ENCODE results near the gene POLR2E.
A peak's percentile ranks its signal among the peaks of the same experiment; 100 is the strongest.

The POLR2E gene

GRCh38 chr19:1111641-1112267 is 16.6 kb upstream of the POLR2E start:
- DNase-seq (ENCODE audit: low read depth in 2 of 2) = no peak

GRCh38 chr19:1110809-1111640 is 15.8 kb upstream of the POLR2E start:
- DNase-seq (ENCODE audit: low read depth in 2 of 2) = no peak

- DNase-seq (ENCODE audit: low read depth in 2 of 2) = no peak
Measured at GRCh38 chr19:1109697-1110671, 14.8 kb upstream of the POLR2E start.

- no peak for DNase-seq (ENCODE audit: low read depth in 2 of 2)
Measured at GRCh38 chr19:1109032-1109551, 13.9 kb upstream of the POLR2E start.

- no peak for DNase-seq (ENCODE audit: low read depth in 2 of 2)
Measured at GRCh38 chr19:1108291-1109031, 13.3 kb upstream of the POLR2E start.

- no peak for DNase-seq (ENCODE audit: low read depth in 2 of 2)
Measured at GRCh38 chr19:1107661-1108261, 12.6 kb upstream of the POLR2E start.

DNA sequence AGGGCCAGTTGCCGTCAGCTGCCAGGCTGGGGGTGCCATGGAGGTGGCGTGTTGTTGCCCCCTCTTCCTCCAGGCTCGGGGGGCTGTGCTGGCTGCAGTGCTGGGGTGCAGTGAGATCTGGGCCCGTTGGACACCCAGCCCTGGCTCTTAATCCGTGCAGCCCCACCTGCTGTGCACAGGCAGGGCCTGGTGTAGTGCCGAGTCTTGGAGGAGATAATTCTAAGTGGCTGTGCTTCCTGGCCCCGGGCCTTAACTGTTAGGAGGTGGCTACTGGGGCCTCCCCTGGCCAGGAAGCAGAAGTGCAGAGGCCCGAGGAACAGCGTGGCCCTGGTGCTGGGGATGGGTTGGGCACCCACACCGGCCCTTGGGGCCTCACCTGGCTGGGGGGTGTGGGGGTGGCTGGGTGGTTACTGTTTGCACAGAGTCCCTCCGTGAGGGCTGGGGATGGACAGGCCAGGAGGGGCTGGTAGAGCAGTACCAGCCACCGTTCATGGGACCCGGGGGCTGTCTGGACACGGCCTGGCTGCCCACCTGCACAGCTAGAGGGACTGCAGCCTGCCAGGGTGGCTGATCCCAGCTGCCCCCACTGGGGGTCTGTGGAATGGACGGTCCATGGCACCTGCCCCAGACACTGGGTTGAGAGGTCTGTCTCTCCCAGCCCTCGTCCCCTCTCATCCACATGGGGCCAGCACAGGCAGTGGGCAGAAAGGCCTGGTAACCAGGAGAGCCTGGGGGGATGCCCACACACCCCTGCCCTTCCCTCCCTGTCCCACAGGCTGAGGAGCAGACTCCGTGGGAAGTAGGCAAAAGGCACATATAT is 11.9 kb upstream of the POLR2E start:
- DNase-seq (ENCODE audit: low read depth in 2 of 2) = no peak

- no peak for DNase-seq (ENCODE audit: low read depth in 2 of 2)
Measured at GRCh38 chr19:1105873-1106840, 11.0 kb upstream of the POLR2E start.

DNA sequence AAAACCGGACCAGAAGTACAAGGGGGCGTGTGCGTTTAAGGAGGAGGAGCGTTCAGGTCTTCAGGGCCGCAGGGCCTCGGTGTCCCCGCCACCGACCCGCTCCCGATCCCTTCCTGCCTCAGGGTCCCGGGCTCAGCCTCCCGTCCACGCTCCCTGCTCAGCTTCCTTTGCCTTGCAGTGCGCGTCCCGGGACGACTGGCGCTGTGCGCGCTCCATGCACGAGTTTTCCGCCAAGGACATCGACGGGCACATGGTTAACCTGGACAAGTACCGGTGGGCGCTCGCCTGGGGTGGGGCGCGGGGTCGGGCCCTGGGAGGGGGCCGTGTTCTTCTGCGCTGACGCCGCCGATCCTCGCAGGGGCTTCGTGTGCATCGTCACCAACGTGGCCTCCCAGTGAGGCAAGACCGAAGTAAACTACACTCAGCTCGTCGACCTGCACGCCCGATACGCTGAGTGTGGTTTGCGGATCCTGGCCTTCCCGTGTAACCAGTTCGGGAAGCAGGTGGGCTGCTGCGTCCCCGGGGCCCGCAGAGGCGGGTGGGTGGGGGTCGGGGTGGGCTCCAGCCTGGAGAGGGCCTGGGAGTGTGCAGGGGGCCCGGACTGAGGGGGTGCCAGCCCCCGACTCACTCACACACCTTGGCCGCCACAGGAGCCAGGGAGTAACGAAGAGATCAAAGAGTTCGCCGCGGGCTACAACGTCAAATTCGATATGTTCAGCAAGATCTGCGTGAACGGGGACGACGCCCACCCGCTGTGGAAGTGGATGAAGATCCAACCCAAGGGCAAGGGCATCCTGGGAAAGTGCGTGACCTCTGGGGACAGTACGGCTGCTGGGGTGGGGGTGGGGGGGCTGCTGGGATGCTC is 10.1 kb upstream of the POLR2E start:
- no peak for DNase-seq (ENCODE audit: low read depth in 2 of 2)

- peak in 1 of 2 donors; percentile 61 for DNase-seq (ENCODE audit: low read depth in 2 of 2)
Measured at GRCh38 chr19:1104311-1105007, 9.3 kb upstream of the POLR2E start.

DNA sequence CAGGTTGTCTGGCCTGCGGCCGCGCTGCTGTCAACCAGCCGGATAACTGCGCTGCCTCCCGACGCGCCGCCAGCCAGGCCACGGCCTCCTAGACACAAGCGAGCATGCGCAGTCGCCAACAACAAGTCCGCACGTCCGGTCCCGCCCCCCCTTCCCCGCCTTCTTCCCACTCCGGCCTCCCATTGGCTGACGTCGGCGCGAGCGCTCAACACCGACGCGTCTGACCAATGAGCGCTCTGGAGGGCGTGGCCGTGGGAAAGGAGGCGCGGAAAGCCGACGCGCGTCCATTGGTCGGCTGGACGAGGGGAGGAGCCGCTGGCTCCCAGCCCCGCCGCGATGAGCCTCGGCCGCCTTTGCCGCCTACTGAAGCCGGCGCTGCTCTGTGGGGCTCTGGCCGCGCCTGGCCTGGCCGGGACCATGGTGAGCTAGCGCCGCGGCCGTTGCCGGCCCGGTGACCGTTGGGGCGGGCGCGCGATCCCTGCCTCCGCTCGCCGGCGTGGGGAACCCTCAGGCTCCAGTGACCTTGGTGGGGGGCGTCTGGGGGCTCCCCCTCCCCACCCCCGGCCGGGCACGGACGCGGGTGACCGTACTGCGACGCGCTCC is 8.6 kb upstream of the POLR2E start, which contains the start of gene GPX4:
TSS of gene GPX4 (plus strand) at position 287 of the 603 bp plus-strand sequence. CDS start at position 337, 50 bp downstream.
- DNase-seq (ENCODE audit: low read depth in 2 of 2) = peak; percentile 97 to 98

DNA sequence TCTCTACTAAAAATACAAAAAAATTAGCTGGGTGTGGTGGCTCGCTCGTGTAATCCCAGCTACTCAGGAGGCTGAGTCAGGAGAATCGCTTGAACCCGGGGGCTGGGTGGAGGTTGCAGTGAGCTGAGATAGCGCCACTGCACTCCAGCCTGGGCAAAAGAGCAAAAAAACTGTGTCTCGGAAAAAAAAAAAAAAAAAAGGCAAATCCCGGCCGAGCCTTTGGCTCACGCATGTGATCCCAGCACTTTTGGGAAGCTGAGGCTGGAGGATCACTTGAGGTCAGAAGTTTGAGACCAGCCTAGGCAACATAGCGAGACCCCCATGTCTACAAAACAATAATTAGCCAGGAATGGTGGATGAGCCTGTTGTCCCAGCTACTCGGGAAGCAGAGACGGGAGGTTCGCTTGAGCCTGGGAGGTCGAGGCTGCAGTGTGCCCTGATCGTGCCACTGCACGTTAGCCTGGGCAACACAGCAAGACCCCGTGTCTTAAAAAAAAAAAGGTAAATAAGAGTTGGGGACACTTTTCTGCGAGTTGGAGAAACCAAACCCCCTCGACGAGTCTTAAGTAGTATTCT is 8.0 kb upstream of the POLR2E start:
- DNase-seq (ENCODE audit: low read depth in 2 of 2) = no peak

GRCh38 chr19:1102407-1103131 is 7.4 kb upstream of the POLR2E start:
- no peak for DNase-seq (ENCODE audit: low read depth in 2 of 2)

DNA sequence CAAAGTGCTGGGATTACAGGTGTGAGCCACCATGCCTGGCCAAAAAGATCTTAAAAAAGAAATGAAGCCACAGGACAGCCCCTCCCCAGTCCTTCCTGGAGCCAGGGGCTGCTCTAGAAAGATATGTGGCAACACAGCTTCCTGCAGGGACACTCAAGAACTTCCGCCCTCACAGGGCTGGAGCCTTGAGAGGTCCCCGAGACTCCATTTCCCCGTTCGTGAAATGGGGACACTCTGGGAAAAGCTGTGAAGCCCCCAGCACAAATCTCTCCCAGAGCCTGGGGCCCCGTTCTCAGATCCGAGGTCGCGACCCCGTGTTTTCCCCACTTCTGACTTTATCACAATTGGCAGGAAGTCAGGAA is 6.1 kb upstream of the POLR2E start:
- no peak for DNase-seq (ENCODE audit: low read depth in 2 of 2)
